PC-3 (cell line): Measurements from ENCODE around the gene DNAJB11. TPM values are rescaled to one million over a fixed set of nuclear protein-coding genes. Genes with fewer than 3 reads are reported as not detected.

Source experiments
- ATAC-seq: fragments of 200-7000 bp; cut with Tn5 transposase; 2 replicates; pipeline ENCODE4 v1.9.1; 2020; ENCODE audit warnings: mild to moderate bottlenecking, moderate library complexity
- Bru-seq: library from RNA; stranded (reverse); fragments of 400-500 nt; gene quantifications from one replicate; lab custom pipeline; 2021; lab: Mats Ljungman, UMichigan
- BruChase-seq, 2 experiments: library from RNA; stranded (reverse); fragments of 400-500 nt; gene quantifications; one replicate each; lab custom pipeline; 2021; lab: Mats Ljungman, UMichigan
- BruUV-seq: library from RNA; stranded (reverse); fragments of 400-500 nt; replicated peaks from 2 replicates; lab custom pipeline; 2021; lab: Mats Ljungman, UMichigan
- CTCF ChIA-PET: fragments of 300-600 bp; sonication (Branson Sonifier 250); formaldehyde crosslinking; loops from one replicate; lab custom pipeline; 2022; ENCODE audit warnings: antibody characterized with exemption; lab: Charles Lee
- POLR2A ChIA-PET: fragments of 300-600 bp; sonication (Branson Sonifier 250); formaldehyde crosslinking; loops from one replicate; lab custom pipeline; 2022; ENCODE audit warnings: antibody characterized with exemption; ENCODE audit not compliant: unreplicated experiment; lab: Charles Lee
- DNase-seq: peaks from one replicate; pipeline ENCODE4 v3.0.0-alpha.2; 2015
- H2AFZ ChIP-seq: fragments of 300-600 bp; sonication (generic); 2 replicates; pipeline ENCODE4 v1.6.0; 2016; ENCODE audit warnings: antibody characterized with exemption, low read length
- H3F3A ChIP-seq: fragments of 300-600 bp; sonication (generic); one replicate; pipeline ENCODE4 v1.6.0; 2017; ENCODE audit warnings: antibody characterized with exemption, low read length, control low read depth, mild to moderate bottlenecking; ENCODE audit not compliant: unreplicated experiment
- H3K27ac ChIP-seq: fragments of 300-600 bp; sonication (generic); 2 replicates; pipeline ENCODE4 v1.5.1; 2016; ENCODE audit warnings: mild to moderate bottlenecking, low read length
- H3K27me3 ChIP-seq: fragments of 300-600 bp; sonication (generic); 2 replicates; pipeline ENCODE4 v1.6.1; 2016; ENCODE audit warnings: low read length, mixed read lengths
- H3K36me3 ChIP-seq: fragments of 300-600 bp; sonication (generic); 2 replicates; pipeline ENCODE4 v1.6.1; 2016; ENCODE audit warnings: low read depth, mixed run types, low read length, mixed read lengths
- H3K4me1 ChIP-seq: fragments of 300-600 bp; sonication (generic); 2 replicates; pipeline ENCODE4 v1.5.1; 2016; ENCODE audit warnings: low read length; ENCODE audit not compliant: insufficient read depth
- H3K4me2 ChIP-seq: fragments of 300-600 bp; sonication (generic); 2 replicates; pipeline ENCODE4 v1.6.0; 2016; ENCODE audit warnings: low read length
- H3K4me3 ChIP-seq: fragments of 300-600 bp; sonication (generic); 2 replicates; pipeline ENCODE4 v1.5.1; 2016; ENCODE audit warnings: mild to moderate bottlenecking, low read length, mixed read lengths
- H3K79me2 ChIP-seq: fragments of 300-600 bp; sonication (generic); 2 replicates; pipeline ENCODE4 v1.6.1; 2017; ENCODE audit warnings: low read length, mixed read lengths
- H3K9ac ChIP-seq: fragments of 300-600 bp; sonication (generic); 2 replicates; pipeline ENCODE4 v1.6.0; 2016; ENCODE audit warnings: mild to moderate bottlenecking, low read length
- H3K9me2 ChIP-seq: fragments of 300-600 bp; sonication (generic); replicated peaks from 2 replicates; pipeline ENCODE4 v1.6.1; 2016; ENCODE audit warnings: mixed run types, low read length, mixed read lengths
- H3K9me3 ChIP-seq: fragments of 300-600 bp; sonication (generic); 2 replicates; pipeline ENCODE4 v1.6.1; 2016; ENCODE audit warnings: low read length, mixed read lengths
- H4K20me1 ChIP-seq: fragments of 300-600 bp; sonication (generic); 2 replicates; pipeline ENCODE4 v1.6.1; 2016; ENCODE audit warnings: low read length, mixed read lengths
- CTCF ChIP-seq: fragments of 300-600 bp; sonication (generic); conservative IDR thresholded peaks from 2 replicates; pipeline ENCODE4 v1.5.1; 2017; ENCODE audit warnings: antibody characterized with exemption, low read depth, mild to moderate bottlenecking, low read length
- EZH2 ChIP-seq: fragments of 300-600 bp; sonication (generic); IDR thresholded peaks from one replicate; pipeline ENCODE4 v1.6.1; 2017; ENCODE audit warnings: antibody characterized with exemption, mild to moderate bottlenecking, low read length; ENCODE audit not compliant: unreplicated experiment
- EZH2phosphoT487 ChIP-seq: fragments of 300-600 bp; sonication (generic); IDR thresholded peaks from 2 replicates; pipeline ENCODE4 v1.6.1; 2018; ENCODE audit warnings: mild to moderate bottlenecking, antibody characterized with exemption, low read length, borderline replicate concordance
- intact Hi-C: fragments of 100-400 bp; cut with micrococcal nuclease; formaldehyde crosslinking; loops from 2 replicates; pipeline ENCODE4 v1.9.0; 2023
- long read RNA-seq: library from polyadenylated mRNA; unstranded; transcript quantifications from one replicate; pipeline ENCODE4 v2.0.0, GENCODE V29; 2021; ENCODE audit not compliant: unreplicated experiment
- total RNA-seq: library from RNA; depleted of rRNA; stranded (reverse); fragments of >200 nt; gene quantifications from 2 replicates; pipeline ENCODE4 v1.2.3, GENCODE V29; 2014; rRNA removed

DNAJB11 gene
- 117 and 120 TPM in 2 replicates for total RNA-seq
- percentile 98 among the genes with signal in this experiment for Bru-seq, nascent RNA
- percentile 95 among the genes with signal in this experiment for BruChase-seq, experiment 1, labeled RNA remaining after a 6-hour chase
- percentile 95 among the genes with signal in this experiment for BruChase-seq, experiment 2, labeled RNA remaining after a 2-hour chase
- long read RNA-seq, full-length matches to known transcripts: 332 of 357 reads
- long read RNA-seq, partial matches to known transcripts: 16 of 357 reads
- long read RNA-seq, other reads (novel, unspliced or antisense): 9 of 357 reads

- Histone ChIP-seq H3K4me3 (peak within 1 kb of the TSS; percentile 92), H3K27me3 (no peaks in the 10 kb centered on the region), H3K9ac (peak within 1 kb of the TSS; percentile 91), H3K36me3 (peaks cover 30% of the 10 kb centered on the region), H3K9me2 (no peaks in the 10 kb centered on the region), H3F3A (no peaks in the 10 kb centered on the region), H3K4me2 (peak within 1 kb of the TSS; percentile 92), H3K9me3 (no peaks in the 10 kb centered on the region), H4K20me1 (peaks cover 14% of the 10 kb centered on the region; the same call in 1 of the 2 replicates), H3K27ac (peak within 1 kb of the TSS; percentile 48), H3K4me1 (peaks cover 16% of the 10 kb centered on the region), H3K79me2 (peaks cover 67% of the 10 kb centered on the region), H2AFZ (peak within 1 kb of the TSS; percentile 90)
- intact Hi-C loops: loop anchor here (1.0 kb wide), 2 partner anchors 47 to 461 kb away; partner anchors contain the start of gene ETV5
- peak; percentile 99 for DNase-seq
- ATAC-seq: peak; percentile 82
- POLR2A ChIA-PET: interaction anchor here (0.6 to 1.2 kb wide), 11 partner anchors 11 to 783 kb away, joined by 3 to 12 read pairs (median 4); partner anchors contain the start of gene EIF4A2
- CTCF ChIA-PET: interaction anchor here (0.6 to 1.9 kb wide), 5 partner anchors 29 to 588 kb away, joined by 3 to 9 read pairs (median 4); no protein-coding TSS in a partner anchor
- no TSS peak for BruUV-seq
- TF ChIP-seq CTCF: no peak
- TF ChIP-seq EZH2phosphoT487: no peak
- TF ChIP-seq EZH2: no peak
Measured at GRCh38 chr3:186570096-186570940, at the start of gene DNAJB11. Gene DNAJB11 (plus strand): TSS chr3:186570720. CDS start chr3:186570898, 178 bp downstream.

- H3K36me3 ChIP-seq: no peaks in the 10 kb centered on the region
- intact Hi-C loops: no loop called here
- H3K9ac ChIP-seq: no peak overlapping the region
- H3K27ac ChIP-seq: no peak overlapping the region
- ATAC-seq (no peak), DNase-seq (no peak)
- peaks cover 3% of the 10 kb centered on the region for H3K27me3 ChIP-seq
- H2AFZ ChIP-seq: no peak overlapping the region
- CTCF ChIA-PET: no interaction called here
- no peaks in the 10 kb centered on the region for H3F3A ChIP-seq
- BruUV-seq: no TSS peak
- no peak overlapping the region for H3K4me2 ChIP-seq
- no peak overlapping the region for H3K4me3 ChIP-seq
- H4K20me1 ChIP-seq: no peaks in the 10 kb centered on the region
- H3K9me3 ChIP-seq: no peaks in the 10 kb centered on the region
- no peaks in the 10 kb centered on the region for H3K9me2 ChIP-seq
- TF ChIP-seq CTCF (no peak), EZH2phosphoT487 (no peak), EZH2 (no peak)
- H3K79me2 ChIP-seq: no peaks in the 10 kb centered on the region
- H3K4me1 ChIP-seq: no peaks in the 10 kb centered on the region
- POLR2A ChIA-PET: no interaction called here
Measured at GRCh38 chr3:186520957-186521842, 49.3 kb upstream of the DNAJB11 start.
